Body of pancreas (tissue), 4 donors: ENCODE results near the gene DVL1.

Source experiments
- POLR2A ChIP-seq, 3 donors: fragments of 450-650 bp; IDR thresholded peaks; one replicate each; pipeline ENCODE4 v1.6.1; 2016; ENCODE audit warnings: antibody characterized with exemption in 3 of 3, mild to moderate bottlenecking in 2 of 3
- TF ChIP-seq, protein P1 (sequence below), 7 experiments: fragments of 450-650 bp in 4 of 7; fragments of 200-600 bp in 3 of 7; sonication (generic) in 3 of 7; IDR thresholded peaks; one replicate each; pipeline ENCODE4 v1.5.1; 2016 to 2019; ENCODE audit warnings: antibody characterized with exemption in 7 of 7

DNA sequence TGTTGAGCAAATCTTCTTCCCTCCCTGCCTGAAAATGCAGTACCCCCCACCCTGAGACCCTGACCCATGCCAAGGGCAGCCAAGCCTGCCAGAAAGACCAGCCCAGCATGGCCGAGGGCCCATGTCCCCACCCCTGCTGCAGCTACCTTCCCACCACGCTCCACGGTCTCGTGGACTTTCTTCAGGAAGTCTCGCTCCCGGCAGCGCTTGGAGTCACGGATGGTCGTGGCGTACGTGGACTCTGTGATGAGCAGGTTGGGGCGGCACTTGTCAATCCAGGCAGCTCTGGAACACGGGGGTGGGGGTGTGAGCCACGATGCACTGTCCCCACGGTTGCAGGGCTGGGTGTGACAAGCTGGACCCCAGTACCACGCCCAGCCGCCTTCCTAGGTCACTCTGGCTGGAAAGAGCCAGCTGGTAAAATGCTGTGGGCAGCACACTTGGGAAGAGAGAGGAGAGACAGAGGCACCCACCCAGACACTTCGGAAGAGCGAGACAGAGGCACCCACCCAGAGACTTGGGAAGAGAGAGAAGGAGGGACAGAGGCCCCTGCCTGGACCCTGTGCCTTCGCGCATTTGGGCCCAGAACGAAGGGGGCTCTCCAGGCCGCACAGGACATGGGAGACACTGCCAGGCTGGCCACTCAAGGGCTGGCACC is 34.4 kb downstream of the DVL1 start:
- TF ChIP-seq POLR2A (IDR thresholded peaks at IDR 0.05), result no peak
- TF ChIP-seq, protein P1, sequence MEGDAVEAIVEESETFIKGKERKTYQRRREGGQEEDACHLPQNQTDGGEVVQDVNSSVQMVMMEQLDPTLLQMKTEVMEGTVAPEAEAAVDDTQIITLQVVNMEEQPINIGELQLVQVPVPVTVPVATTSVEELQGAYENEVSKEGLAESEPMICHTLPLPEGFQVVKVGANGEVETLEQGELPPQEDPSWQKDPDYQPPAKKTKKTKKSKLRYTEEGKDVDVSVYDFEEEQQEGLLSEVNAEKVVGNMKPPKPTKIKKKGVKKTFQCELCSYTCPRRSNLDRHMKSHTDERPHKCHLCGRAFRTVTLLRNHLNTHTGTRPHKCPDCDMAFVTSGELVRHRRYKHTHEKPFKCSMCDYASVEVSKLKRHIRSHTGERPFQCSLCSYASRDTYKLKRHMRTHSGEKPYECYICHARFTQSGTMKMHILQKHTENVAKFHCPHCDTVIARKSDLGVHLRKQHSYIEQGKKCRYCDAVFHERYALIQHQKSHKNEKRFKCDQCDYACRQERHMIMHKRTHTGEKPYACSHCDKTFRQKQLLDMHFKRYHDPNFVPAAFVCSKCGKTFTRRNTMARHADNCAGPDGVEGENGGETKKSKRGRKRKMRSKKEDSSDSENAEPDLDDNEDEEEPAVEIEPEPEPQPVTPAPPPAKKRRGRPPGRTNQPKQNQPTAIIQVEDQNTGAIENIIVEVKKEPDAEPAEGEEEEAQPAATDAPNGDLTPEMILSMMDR (IDR thresholded peaks at IDR 0.05), result no peak
